Measurements from ENCODE around the gene C16orf90. TPM values are rescaled to one million over a fixed set of nuclear protein-coding genes. Genes with fewer than 3 reads are reported as not detected.

The C16orf90 gene
- total and polyA plus RNA-seq, 2 donors (not counting 1 experiment from before 2014, with no cell fraction given) = not detected

GRCh38 chr16:3444032-3444388 is 51.3 kb downstream of the C16orf90 start:
- Mint-ChIP-seq H3K27me3 (peaks cover 3% of the 10 kb centered on the region), H3K4me3 (peak overlapping the region; percentile 95), H3K9me3 (ENCODE audit: insufficient read depth) (peaks cover 5% of the 10 kb centered on the region), H3K27ac (peak overlapping the region; percentile 91), H3K4me1 (peaks cover 21% of the 10 kb centered on the region)
- H3K4me3 ChIP-seq (ENCODE audit: control extremely low read depth in 1 of 5, extremely low read depth in 1 of 5, insufficient read depth in 1 of 5, low read depth in 2 of 5, low read length in 4 of 5) = peak overlapping the region; percentile 53 to 79 (median 62)
- intact Hi-C loops (cut with micrococcal nuclease) = no loop called here
- H3K79me2 ChIP-seq (ENCODE audit: control insufficient read depth, insufficient read depth, low read length) = peaks cover 46% of the 10 kb centered on the region
- peak overlapping the region; percentile 80 for H3K9ac ChIP-seq (ENCODE audit: low read length)
- H3K27ac ChIP-seq (ENCODE audit: low read length in 2 of 2) = peak overlapping the region; percentile 34 to 83
- CTCF ChIA-PET = interaction anchor here (1.3 kb wide), 1 partner anchor 43 kb away, joined by 4 read pairs; the partner anchor contains the start of genes ZNF174 and ZSCAN32
- 57% methylated on average over 3 of the region's 10 CpGs for WGBS (ENCODE audit: insufficient coverage)
- H3K9me3 ChIP-seq (ENCODE audit: control extremely low read depth in 1 of 3, control insufficient read depth in 2 of 3, insufficient read depth in 1 of 3, low read length in 2 of 3) = peaks cover 1 to 16% (median 7%) of the 10 kb centered on the region in 3 donors
- H2AFZ ChIP-seq (ENCODE audit: insufficient read depth, low read depth, low read length, poor library complexity, severe bottlenecking) = peak overlapping the region; percentile 79
- DNase-seq (no peak), ATAC-seq (ENCODE audit: low read depth) (no peak)
- TF ChIP-seq CTCF (IDR thresholded peaks at IDR 0.05) (no peak), EZH2 (IDR thresholded peaks at IDR 0.05; ENCODE audit: borderline replicate concordance, insufficient read depth, low read depth, low read length, poor library complexity, severe bottlenecking) (no peak)
- peaks cover 11% of the 10 kb centered on the region in 2 donors for H3K4me1 ChIP-seq (ENCODE audit: control insufficient read depth in 2 of 2, insufficient read depth in 2 of 2, low read length in 2 of 2)
- POLR2A ChIA-PET = interaction anchor here (0.6 to 1.4 kb wide), 3 partner anchors 13 to 433 kb away, joined by 3 to 7 read pairs (median 4); partner anchors contain the start of genes ZNF174 and ZSCAN32
- no peaks in the 10 kb centered on the region for H4K20me1 ChIP-seq (ENCODE audit: control insufficient read depth, insufficient read depth, low read length, poor library complexity, severe bottlenecking)
- no peaks in the 10 kb centered on the region for H3K27me3 ChIP-seq (replicated peaks in 1 of 4; ENCODE audit: control extremely low read depth in 1 of 4, control insufficient read depth in 3 of 4, insufficient read depth in 4 of 4, low read length in 3 of 4)
- H3K4me2 ChIP-seq (replicated peaks; ENCODE audit: low read depth, low read length, poor library complexity, severe bottlenecking) = peak overlapping the region; percentile 82
- H3K36me3 ChIP-seq (replicated peaks in 1 of 2; ENCODE audit: control extremely low read depth in 1 of 2, control insufficient read depth in 1 of 2, extremely low read depth in 1 of 2, insufficient read depth in 2 of 2, low read length in 1 of 2) = peaks cover 0 to 22% of the 10 kb centered on the region in 2 experiments

Small RNA genes within 50 kb of the gene (small RNA-seq; reads per million reads assigned to genes)
- not detected for gene MIR6126 (ENCODE audit: insufficient read length, low read depth, low replicate concordance)

Other genes with a start within 250 kb of the C16orf90 start
- 0.10 and 0.25 TPM in 2 replicates for gene MEFV, start 238.9 kb downstream of the C16orf90 start, total RNA-seq
- gene MEFV, start 238.9 kb downstream of the C16orf90 start, polyA plus RNA-seq = 0.24 and 0.29 TPM in 2 replicates
- gene ZNF263, start 212.0 kb downstream of the C16orf90 start, total RNA-seq = 43.0 and 46.0 TPM in 2 replicates
- 21.4 and 24.7 TPM in 2 replicates for gene ZNF263, start 212.0 kb downstream of the C16orf90 start, polyA plus RNA-seq
- gene TIGD7, start 190.1 kb downstream of the C16orf90 start, total RNA-seq = 12.8 and 15.7 TPM in 2 replicates
- 3.1 and 4.5 TPM in 2 replicates for gene TIGD7, start 190.1 kb downstream of the C16orf90 start, polyA plus RNA-seq
- 111 and 118 TPM in 2 replicates for gene ZNF75A, start 190.0 kb downstream of the C16orf90 start, total RNA-seq
- 31.4 and 33.6 TPM in 2 replicates for gene ZNF75A, start 190.0 kb downstream of the C16orf90 start, polyA plus RNA-seq
- 0.67 and 1.4 TPM in 2 replicates for gene OR2C1, start 139.6 kb downstream of the C16orf90 start, total RNA-seq
- gene OR2C1, start 139.6 kb downstream of the C16orf90 start, polyA plus RNA-seq = 0.52 and 0.91 TPM in 2 replicates
- gene ZSCAN32, start 94.5 kb downstream of the C16orf90 start, total RNA-seq = 25.9 and 26.9 TPM in 2 replicates
- 12.7 and 16.3 TPM in 2 replicates for gene ZSCAN32, start 94.5 kb downstream of the C16orf90 start, polyA plus RNA-seq
- gene ZNF174, start 94.3 kb downstream of the C16orf90 start, total RNA-seq = 12.7 and 13.3 TPM in 2 replicates
- 3.1 and 6.7 TPM in 2 replicates for gene ZNF174, start 94.3 kb downstream of the C16orf90 start, polyA plus RNA-seq
- 4.6 and 5.0 TPM in 2 replicates for gene ZNF597, start 52.0 kb downstream of the C16orf90 start, total RNA-seq
- gene ZNF597, start 52.0 kb downstream of the C16orf90 start, polyA plus RNA-seq = 1.3 TPM in 2 replicates
- gene NAA60, start 51.8 kb downstream of the C16orf90 start, total RNA-seq = 50.9 and 52.9 TPM in 2 replicates
- 31.9 and 54.3 TPM in 2 replicates for gene NAA60, start 51.8 kb downstream of the C16orf90 start, polyA plus RNA-seq
- 12.2 and 14.7 TPM in 2 replicates for gene CLUAP1, start 5.5 kb upstream of the C16orf90 start, total RNA-seq
- gene CLUAP1, start 5.5 kb upstream of the C16orf90 start, polyA plus RNA-seq = 1.0 and 3.2 TPM in 2 replicates
- gene NLRC3, start 81.9 kb upstream of the C16orf90 start, total RNA-seq = 35.7 and 39.6 TPM in 2 replicates
- gene NLRC3, start 81.9 kb upstream of the C16orf90 start, polyA plus RNA-seq = 28.8 and 29.3 TPM in 2 replicates
- gene SLX4, start 116.1 kb upstream of the C16orf90 start, total RNA-seq = 13.3 and 14.4 TPM in 2 replicates
- 5.2 and 5.4 TPM in 2 replicates for gene SLX4, start 116.1 kb upstream of the C16orf90 start, polyA plus RNA-seq
- 53.7 and 54.8 TPM in 2 replicates for gene DNASE1, start 159.2 kb upstream of the C16orf90 start, total RNA-seq
- 36.2 and 53.3 TPM in 2 replicates for gene DNASE1, start 159.2 kb upstream of the C16orf90 start, polyA plus RNA-seq
- gene TRAP1, start 222.0 kb upstream of the C16orf90 start, total RNA-seq = 51.1 and 54.4 TPM in 2 replicates
- 88.4 and 123 TPM in 2 replicates for gene TRAP1, start 222.0 kb upstream of the C16orf90 start, polyA plus RNA-seq

All from B cell (primary cell).